ENCODE data around the gene ITGBL1.

The ITGBL1 gene

GRCh38 chr13:101708115-101708514 lies 255.6 kb downstream of the ITGBL1 start:
- DNase-seq (ENCODE audit: low spot score) = no peak
- TF ChIP-seq CTCF (IDR thresholded peaks at IDR 0.05; ENCODE audit: extremely low read depth, missing control alignments) = no peak

- DNase-seq (ENCODE audit: low spot score) = no peak
- TF ChIP-seq CTCF (IDR thresholded peaks at IDR 0.05; ENCODE audit: extremely low read depth, missing control alignments) = no peak
Measured at GRCh38 chr13:101709952-101710351, 257.5 kb downstream of the ITGBL1 start.

GRCh38 chr13:101711307-101712025 lies 259.0 kb downstream of the ITGBL1 start:
- DNase-seq (ENCODE audit: low spot score) = no peak
- TF ChIP-seq CTCF (IDR thresholded peaks at IDR 0.05; ENCODE audit: extremely low read depth, missing control alignments) = no peak

- TF ChIP-seq CTCF (IDR thresholded peaks at IDR 0.05; ENCODE audit: extremely low read depth, missing control alignments) = no peak
- no peak for DNase-seq (ENCODE audit: low spot score)
Measured at GRCh38 chr13:101712026-101712348, 259.5 kb downstream of the ITGBL1 start.

- no peak for DNase-seq (ENCODE audit: low spot score)
- no peak for TF ChIP-seq CTCF (IDR thresholded peaks at IDR 0.05; ENCODE audit: extremely low read depth, missing control alignments)
Measured at GRCh38 chr13:101714195-101714594, 261.7 kb downstream of the ITGBL1 start.

GRCh38 chr13:101717353-101717752 lies 264.9 kb downstream of the ITGBL1 start:
- TF ChIP-seq CTCF (IDR thresholded peaks at IDR 0.05; ENCODE audit: extremely low read depth, missing control alignments) = no peak
- DNase-seq (ENCODE audit: low spot score) = no peak

GRCh38 chr13:101718496-101718895 lies 266.0 kb downstream of the ITGBL1 start:
- no peak for DNase-seq (ENCODE audit: low spot score)
- TF ChIP-seq CTCF (IDR thresholded peaks at IDR 0.05; ENCODE audit: extremely low read depth, missing control alignments) = no peak

Data from GM20000 (cell line).